ENCODE data around the gene GJB4.
"Not testable (repeated sequence)": the region's sequence is repeated elsewhere in the genome, so short reads cannot be mapped to it uniquely, and the experiment has no call there.

Gene GJB4

DNA sequence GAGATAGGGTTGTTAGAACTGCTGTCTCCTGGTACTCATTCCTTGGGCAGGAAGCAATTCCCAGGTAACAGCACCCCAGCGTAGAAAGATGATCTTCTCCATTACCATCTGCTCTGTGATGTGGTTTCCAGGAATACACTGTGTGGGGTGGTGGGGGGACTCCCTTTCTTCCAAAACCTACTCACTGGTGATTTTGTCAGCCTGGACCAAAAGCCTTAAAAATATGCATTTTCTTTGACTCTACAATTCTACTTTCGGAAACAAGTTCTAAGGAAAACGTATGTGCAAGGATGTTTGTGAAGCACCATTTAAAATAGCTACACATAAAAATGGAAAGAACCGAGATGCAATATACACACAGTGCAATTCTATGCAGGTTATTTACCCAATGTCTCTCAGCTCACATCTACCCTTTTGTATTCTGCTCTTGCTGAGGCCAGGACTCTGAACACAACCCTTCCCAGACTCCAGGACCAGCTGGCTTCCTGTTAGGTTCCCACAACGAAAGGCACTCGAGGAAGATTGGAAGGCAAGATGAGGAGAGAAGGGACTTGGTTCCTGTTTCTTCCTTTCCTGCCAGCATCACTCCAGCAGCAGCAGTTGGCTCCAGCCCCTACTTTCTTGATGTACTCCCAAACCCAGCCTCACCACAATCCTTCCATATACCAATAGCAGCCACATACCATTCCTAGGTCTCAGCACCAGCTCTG, 37.7 kb upstream of the GJB4 start:
- H3K4me1 ChIP-seq (ENCODE audit: low read length) = no peaks in the 10 kb centered on the region
- TF ChIP-seq, protein P1, sequence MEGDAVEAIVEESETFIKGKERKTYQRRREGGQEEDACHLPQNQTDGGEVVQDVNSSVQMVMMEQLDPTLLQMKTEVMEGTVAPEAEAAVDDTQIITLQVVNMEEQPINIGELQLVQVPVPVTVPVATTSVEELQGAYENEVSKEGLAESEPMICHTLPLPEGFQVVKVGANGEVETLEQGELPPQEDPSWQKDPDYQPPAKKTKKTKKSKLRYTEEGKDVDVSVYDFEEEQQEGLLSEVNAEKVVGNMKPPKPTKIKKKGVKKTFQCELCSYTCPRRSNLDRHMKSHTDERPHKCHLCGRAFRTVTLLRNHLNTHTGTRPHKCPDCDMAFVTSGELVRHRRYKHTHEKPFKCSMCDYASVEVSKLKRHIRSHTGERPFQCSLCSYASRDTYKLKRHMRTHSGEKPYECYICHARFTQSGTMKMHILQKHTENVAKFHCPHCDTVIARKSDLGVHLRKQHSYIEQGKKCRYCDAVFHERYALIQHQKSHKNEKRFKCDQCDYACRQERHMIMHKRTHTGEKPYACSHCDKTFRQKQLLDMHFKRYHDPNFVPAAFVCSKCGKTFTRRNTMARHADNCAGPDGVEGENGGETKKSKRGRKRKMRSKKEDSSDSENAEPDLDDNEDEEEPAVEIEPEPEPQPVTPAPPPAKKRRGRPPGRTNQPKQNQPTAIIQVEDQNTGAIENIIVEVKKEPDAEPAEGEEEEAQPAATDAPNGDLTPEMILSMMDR (IDR thresholded peaks at IDR 0.05; ENCODE audit: low read depth, low read length) = no peak
- TF ChIP-seq EZH2phosphoT487 (IDR thresholded peaks at IDR 0.05; ENCODE audit: low read depth) = no peak

DNA sequence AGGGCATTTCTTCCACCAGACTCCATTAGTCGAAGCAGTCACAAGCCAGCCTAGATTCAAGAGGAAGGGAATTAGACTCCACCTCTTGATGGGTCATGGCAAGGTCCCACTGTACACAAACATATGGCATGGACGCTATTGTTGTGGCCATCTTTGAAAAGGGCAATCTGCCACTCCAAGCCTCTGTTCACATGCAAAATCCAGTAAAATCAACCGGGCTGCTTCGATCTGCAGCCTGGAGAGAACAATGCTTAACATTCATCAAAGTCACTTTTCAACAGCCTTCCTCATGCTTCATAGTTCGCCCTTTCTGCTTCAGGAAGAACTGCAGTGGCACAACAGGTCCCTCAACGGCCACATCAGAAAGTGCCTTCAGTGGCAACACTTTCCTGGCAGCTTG, 32.7 kb upstream of the GJB4 start:
- Histone ChIP-seq H3K36me3 (replicated peaks; ENCODE audit: low read depth, low read length) (no peaks in the 10 kb centered on the region), H3K4me1 (ENCODE audit: low read length) (no peaks in the 10 kb centered on the region), H3K79me2 (ENCODE audit: low read length) (no peaks in the 10 kb centered on the region), H2AFZ (ENCODE audit: low read depth, low read length) (no peak overlapping the region), H3K4me2 (ENCODE audit: low read length) (no peak overlapping the region), H3K9ac (ENCODE audit: low read length) (no peak overlapping the region), H4K20me1 (ENCODE audit: insufficient read depth, low read length) (no peaks in the 10 kb centered on the region), H3K9me3 (ENCODE audit: insufficient read depth, low read length) (no peaks in the 10 kb centered on the region), H3K27me3 (ENCODE audit: low read depth, low read length) (no peaks in the 10 kb centered on the region), H3K27ac (ENCODE audit: low read length) (no peak overlapping the region), H3K4me3 (ENCODE audit: low read length) (no peak overlapping the region)
- no peak for TF ChIP-seq EZH2phosphoT487 (IDR thresholded peaks at IDR 0.05; ENCODE audit: low read depth)
- TF ChIP-seq, protein P1 (IDR thresholded peaks at IDR 0.05; ENCODE audit: low read depth, low read length) = no peak

More for the DNA sequence above, 37.7 kb upstream of the GJB4 start:
- Histone ChIP-seq H3K27me3 (ENCODE audit: low read depth, low read length) (no peaks in the 10 kb centered on the region), H4K20me1 (ENCODE audit: insufficient read depth, low read length) (no peaks in the 10 kb centered on the region), H2AFZ (ENCODE audit: low read depth, low read length) (no peak overlapping the region), H3K4me2 (ENCODE audit: low read length) (no peak overlapping the region), H3K9ac (ENCODE audit: low read length) (no peak overlapping the region), H3K4me3 (ENCODE audit: low read length) (no peak overlapping the region), H3K27ac (ENCODE audit: low read length) (no peak overlapping the region), H3K79me2 (ENCODE audit: low read length) (no peaks in the 10 kb centered on the region), H3K9me3 (ENCODE audit: insufficient read depth, low read length) (no peaks in the 10 kb centered on the region), H3K36me3 (replicated peaks; ENCODE audit: low read depth, low read length) (no peaks in the 10 kb centered on the region)

DNA sequence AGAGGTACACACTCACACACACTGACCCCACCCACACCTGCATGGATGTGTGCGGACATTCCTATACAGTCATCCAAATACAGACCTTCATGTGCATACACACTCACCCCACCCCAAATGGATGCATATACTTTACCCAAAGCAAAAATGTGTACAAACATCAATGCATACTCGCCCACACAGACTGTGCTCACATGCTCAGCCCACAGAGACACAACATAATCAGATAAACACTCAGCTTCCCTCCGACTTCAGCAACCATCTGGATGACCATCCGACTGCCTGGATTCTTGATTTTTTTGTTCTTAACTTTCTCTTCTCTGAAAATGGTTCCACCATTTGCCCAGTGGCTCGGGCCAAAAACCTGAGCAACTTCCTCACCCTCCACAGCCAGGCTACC, 29.1 kb upstream of the GJB4 start:
- Histone ChIP-seq H3K9ac (ENCODE audit: low read length) (no peak overlapping the region), H3K4me2 (ENCODE audit: low read length) (no peak overlapping the region), H3K27ac (ENCODE audit: low read length) (no peak overlapping the region), H4K20me1 (ENCODE audit: insufficient read depth, low read length) (no peaks in the 10 kb centered on the region), H3K4me3 (ENCODE audit: low read length) (no peak overlapping the region), H3K79me2 (ENCODE audit: low read length) (no peaks in the 10 kb centered on the region), H3K9me3 (ENCODE audit: insufficient read depth, low read length) (no peaks in the 10 kb centered on the region), H3K36me3 (replicated peaks; ENCODE audit: low read depth, low read length) (no peaks in the 10 kb centered on the region), H3K4me1 (ENCODE audit: low read length) (no peaks in the 10 kb centered on the region), H2AFZ (ENCODE audit: low read depth, low read length) (no peak overlapping the region), H3K27me3 (ENCODE audit: low read depth, low read length) (no peaks in the 10 kb centered on the region)
- TF ChIP-seq, protein P1 (IDR thresholded peaks at IDR 0.05; ENCODE audit: low read depth, low read length) = no peak
- TF ChIP-seq EZH2phosphoT487 (IDR thresholded peaks at IDR 0.05; ENCODE audit: low read depth) = no peak

DNA sequence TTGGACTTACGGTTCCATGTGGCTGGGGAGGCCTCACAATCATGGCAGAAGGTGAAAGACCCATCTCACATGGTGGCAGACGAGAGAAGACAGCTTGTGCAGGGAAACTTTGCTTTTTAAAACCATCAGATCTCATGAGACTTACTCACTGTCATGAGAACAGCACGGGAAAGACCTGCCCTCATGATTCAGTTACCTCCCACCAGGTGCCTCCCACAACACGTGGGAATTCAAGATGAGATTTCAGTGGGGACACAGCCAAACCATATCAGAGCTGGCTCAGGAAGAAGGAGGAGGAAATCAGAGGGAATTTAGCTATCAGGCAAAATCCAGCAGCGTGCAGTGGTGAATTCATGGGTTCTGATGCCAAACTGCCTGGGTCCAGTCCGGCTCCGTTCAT, 26.7 kb upstream of the GJB4 start:
- H3K4me1 ChIP-seq (ENCODE audit: low read length); H3K9me3 ChIP-seq (ENCODE audit: insufficient read depth, low read length); H3K4me2 ChIP-seq (ENCODE audit: low read length); H3K79me2 ChIP-seq (ENCODE audit: low read length); H3K27ac ChIP-seq (ENCODE audit: low read length); H4K20me1 ChIP-seq (ENCODE audit: insufficient read depth, low read length); H3K9ac ChIP-seq (ENCODE audit: low read length); H3K4me3 ChIP-seq (ENCODE audit: low read length); H3K27me3 ChIP-seq (ENCODE audit: low read depth, low read length); H3K36me3 ChIP-seq (replicated peaks; ENCODE audit: low read depth, low read length); H2AFZ ChIP-seq (ENCODE audit: low read depth, low read length): not testable (repeated sequence)
